ENCODE results near the gene CHMP2B. TPM values are rescaled to one million over a fixed set of nuclear protein-coding genes. Genes with fewer than 3 reads are reported as not detected.

Gene CHMP2B
- total and polyA plus RNA-seq, 4 donors, result 12.6 to 49.5 (median 15.5) TPM

DNA sequence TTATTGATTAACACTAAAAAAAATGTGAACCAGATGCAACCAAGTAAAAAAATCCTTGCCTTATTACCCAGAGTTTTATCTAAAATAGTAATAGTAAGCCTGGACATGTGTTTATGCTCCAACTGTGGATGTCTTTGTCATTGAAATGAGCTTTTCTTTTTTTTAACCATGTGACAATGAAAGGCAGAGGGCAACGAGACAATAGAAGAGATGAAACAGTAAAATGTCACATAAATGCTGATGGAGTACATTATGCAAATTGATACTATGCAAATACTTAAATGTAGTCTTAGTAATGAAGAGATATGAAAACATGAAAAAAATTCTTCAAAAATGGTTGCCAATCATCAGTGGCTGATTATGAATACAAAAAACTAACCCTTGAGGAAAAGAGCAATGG, 20.5 kb upstream of the CHMP2B start:
- TF ChIP-seq JUND (IDR thresholded peaks at IDR 0.05), result no peak
- no peak for TF ChIP-seq YY1 (IDR thresholded peaks at IDR 0.05)
- no peak for TF ChIP-seq RXRA (IDR thresholded peaks at IDR 0.05)
- TF ChIP-seq, protein P1, sequence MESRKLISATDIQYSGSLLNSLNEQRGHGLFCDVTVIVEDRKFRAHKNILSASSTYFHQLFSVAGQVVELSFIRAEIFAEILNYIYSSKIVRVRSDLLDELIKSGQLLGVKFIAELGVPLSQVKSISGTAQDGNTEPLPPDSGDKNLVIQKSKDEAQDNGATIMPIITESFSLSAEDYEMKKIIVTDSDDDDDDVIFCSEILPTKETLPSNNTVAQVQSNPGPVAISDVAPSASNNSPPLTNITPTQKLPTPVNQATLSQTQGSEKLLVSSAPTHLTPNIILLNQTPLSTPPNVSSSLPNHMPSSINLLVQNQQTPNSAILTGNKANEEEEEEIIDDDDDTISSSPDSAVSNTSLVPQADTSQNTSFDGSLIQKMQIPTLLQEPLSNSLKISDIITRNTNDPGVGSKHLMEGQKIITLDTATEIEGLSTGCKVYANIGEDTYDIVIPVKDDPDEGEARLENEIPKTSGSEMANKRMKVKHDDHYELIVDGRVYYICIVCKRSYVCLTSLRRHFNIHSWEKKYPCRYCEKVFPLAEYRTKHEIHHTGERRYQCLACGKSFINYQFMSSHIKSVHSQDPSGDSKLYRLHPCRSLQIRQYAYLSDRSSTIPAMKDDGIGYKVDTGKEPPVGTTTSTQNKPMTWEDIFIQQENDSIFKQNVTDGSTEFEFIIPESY (IDR thresholded peaks at IDR 0.05), result no peak
- TF ChIP-seq, protein P2, sequence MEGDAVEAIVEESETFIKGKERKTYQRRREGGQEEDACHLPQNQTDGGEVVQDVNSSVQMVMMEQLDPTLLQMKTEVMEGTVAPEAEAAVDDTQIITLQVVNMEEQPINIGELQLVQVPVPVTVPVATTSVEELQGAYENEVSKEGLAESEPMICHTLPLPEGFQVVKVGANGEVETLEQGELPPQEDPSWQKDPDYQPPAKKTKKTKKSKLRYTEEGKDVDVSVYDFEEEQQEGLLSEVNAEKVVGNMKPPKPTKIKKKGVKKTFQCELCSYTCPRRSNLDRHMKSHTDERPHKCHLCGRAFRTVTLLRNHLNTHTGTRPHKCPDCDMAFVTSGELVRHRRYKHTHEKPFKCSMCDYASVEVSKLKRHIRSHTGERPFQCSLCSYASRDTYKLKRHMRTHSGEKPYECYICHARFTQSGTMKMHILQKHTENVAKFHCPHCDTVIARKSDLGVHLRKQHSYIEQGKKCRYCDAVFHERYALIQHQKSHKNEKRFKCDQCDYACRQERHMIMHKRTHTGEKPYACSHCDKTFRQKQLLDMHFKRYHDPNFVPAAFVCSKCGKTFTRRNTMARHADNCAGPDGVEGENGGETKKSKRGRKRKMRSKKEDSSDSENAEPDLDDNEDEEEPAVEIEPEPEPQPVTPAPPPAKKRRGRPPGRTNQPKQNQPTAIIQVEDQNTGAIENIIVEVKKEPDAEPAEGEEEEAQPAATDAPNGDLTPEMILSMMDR (IDR thresholded peaks at IDR 0.05; ENCODE audit: low read depth, low read length, missing input control), result no peak
- no peak for TF ChIP-seq RAD21 (IDR thresholded peaks at IDR 0.05)
- TF ChIP-seq TAF1 (conservative IDR thresholded peaks at IDR 0.05), result no peak
- TF ChIP-seq SP1 (IDR thresholded peaks at IDR 0.05), result no peak
- Histone ChIP-seq H3K4me1 (ENCODE audit: control insufficient read depth in 4 of 4, insufficient read depth in 4 of 4, low read length in 3 of 4) (peaks cover 4 to 13% (median 11%) of the 10 kb centered on the region in 4 donors), H3K27me3 (ENCODE audit: control insufficient read depth in 4 of 4, insufficient read depth in 4 of 4, low read length in 3 of 4) (no peaks in the 10 kb centered on the region), H3K27ac (ENCODE audit: low read depth in 1 of 2, low read length in 2 of 2) (no peak overlapping the region), H3K9me3 (ENCODE audit: control insufficient read depth in 4 of 4, low read length in 3 of 4) (no peaks in the 10 kb centered on the region), H3K36me3 (ENCODE audit: control insufficient read depth in 4 of 4, insufficient read depth in 3 of 4, low read depth in 1 of 4, low read length in 3 of 4) (no peaks in the 10 kb centered on the region), H3K9ac (ENCODE audit: low read depth in 1 of 2, low read length in 2 of 2) (no peak overlapping the region), H3K4me3 (ENCODE audit: low read depth in 1 of 3, low read length in 3 of 3) (no peak overlapping the region)
- DNase-seq (ENCODE audit: low spot score), result no peak
- WGBS, result 57% methylated on average over 1 of the region's 1 CpG

DNA sequence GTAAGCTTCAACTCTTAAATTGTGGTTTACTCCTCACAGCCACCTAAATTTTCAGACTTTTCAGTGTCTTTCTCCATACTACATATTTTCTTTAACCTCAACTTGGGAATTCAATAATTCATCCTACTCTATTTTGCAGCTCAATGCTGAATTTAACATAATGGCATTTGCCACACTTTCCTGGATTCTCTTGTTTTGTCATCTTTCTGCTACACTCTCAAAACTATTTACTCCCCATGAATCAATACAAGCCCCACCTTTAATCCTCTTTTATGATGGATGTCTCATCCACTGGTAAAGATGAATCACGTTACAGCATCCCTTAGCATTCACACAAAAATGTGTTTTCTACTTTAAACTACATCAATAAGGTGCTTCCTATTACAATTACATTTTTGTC, 19.6 kb upstream of the CHMP2B start:
- TF ChIP-seq, protein P3, sequence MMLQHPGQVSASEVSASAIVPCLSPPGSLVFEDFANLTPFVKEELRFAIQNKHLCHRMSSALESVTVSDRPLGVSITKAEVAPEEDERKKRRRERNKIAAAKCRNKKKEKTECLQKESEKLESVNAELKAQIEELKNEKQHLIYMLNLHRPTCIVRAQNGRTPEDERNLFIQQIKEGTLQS (IDR thresholded peaks at IDR 0.05), result no peak
- TF ChIP-seq FOXA2 (IDR thresholded peaks at IDR 0.05) (no peak), FOXA1 (IDR thresholded peaks at IDR 0.05) (no peak), HNF4A (conservative IDR thresholded peaks at IDR 0.05) (no peak), RAD21 (IDR thresholded peaks at IDR 0.05) (no peak), YY1 (IDR thresholded peaks at IDR 0.05) (no peak), SP1 (IDR thresholded peaks at IDR 0.05) (no peak), HNF4G (IDR thresholded peaks at IDR 0.05) (no peak), NR2F2 (IDR thresholded peaks at IDR 0.05) (no peak), RXRA (IDR thresholded peaks at IDR 0.05) (no peak), EGR1 (IDR thresholded peaks at IDR 0.05; ENCODE audit: low read depth in 2 of 2) (no peak)
- TF ChIP-seq, protein P4, sequence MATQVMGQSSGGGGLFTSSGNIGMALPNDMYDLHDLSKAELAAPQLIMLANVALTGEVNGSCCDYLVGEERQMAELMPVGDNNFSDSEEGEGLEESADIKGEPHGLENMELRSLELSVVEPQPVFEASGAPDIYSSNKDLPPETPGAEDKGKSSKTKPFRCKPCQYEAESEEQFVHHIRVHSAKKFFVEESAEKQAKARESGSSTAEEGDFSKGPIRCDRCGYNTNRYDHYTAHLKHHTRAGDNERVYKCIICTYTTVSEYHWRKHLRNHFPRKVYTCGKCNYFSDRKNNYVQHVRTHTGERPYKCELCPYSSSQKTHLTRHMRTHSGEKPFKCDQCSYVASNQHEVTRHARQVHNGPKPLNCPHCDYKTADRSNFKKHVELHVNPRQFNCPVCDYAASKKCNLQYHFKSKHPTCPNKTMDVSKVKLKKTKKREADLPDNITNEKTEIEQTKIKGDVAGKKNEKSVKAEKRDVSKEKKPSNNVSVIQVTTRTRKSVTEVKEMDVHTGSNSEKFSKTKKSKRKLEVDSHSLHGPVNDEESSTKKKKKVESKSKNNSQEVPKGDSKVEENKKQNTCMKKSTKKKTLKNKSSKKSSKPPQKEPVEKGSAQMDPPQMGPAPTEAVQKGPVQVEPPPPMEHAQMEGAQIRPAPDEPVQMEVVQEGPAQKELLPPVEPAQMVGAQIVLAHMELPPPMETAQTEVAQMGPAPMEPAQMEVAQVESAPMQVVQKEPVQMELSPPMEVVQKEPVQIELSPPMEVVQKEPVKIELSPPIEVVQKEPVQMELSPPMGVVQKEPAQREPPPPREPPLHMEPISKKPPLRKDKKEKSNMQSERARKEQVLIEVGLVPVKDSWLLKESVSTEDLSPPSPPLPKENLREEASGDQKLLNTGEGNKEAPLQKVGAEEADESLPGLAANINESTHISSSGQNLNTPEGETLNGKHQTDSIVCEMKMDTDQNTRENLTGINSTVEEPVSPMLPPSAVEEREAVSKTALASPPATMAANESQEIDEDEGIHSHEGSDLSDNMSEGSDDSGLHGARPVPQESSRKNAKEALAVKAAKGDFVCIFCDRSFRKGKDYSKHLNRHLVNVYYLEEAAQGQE (IDR thresholded peaks at IDR 0.05), result no peak
- TF ChIP-seq, protein P2 (IDR thresholded peaks at IDR 0.05; ENCODE audit: low read depth, low read length, missing input control), result no peak
- Histone ChIP-seq H3K27me3 (ENCODE audit: control insufficient read depth in 4 of 4, insufficient read depth in 4 of 4, low read length in 3 of 4) (no peaks in the 10 kb centered on the region), H3K4me3 (ENCODE audit: low read depth in 1 of 3, low read length in 3 of 3) (no peak overlapping the region), H3K27ac (ENCODE audit: low read depth in 1 of 2, low read length in 2 of 2) (no peak overlapping the region), H3K9me3 (ENCODE audit: control insufficient read depth in 4 of 4, low read length in 3 of 4) (no peaks in the 10 kb centered on the region), H3K36me3 (ENCODE audit: control insufficient read depth in 4 of 4, insufficient read depth in 3 of 4, low read depth in 1 of 4, low read length in 3 of 4) (no peaks in the 10 kb centered on the region), H3K4me1 (ENCODE audit: control insufficient read depth in 4 of 4, insufficient read depth in 4 of 4, low read length in 3 of 4) (peaks cover 4 to 13% (median 11%) of the 10 kb centered on the region in 4 donors), H3K9ac (ENCODE audit: low read depth in 1 of 2, low read length in 2 of 2) (no peak overlapping the region)
- 74% methylated on average over 1 of the region's 1 CpG for WGBS
- DNase-seq (ENCODE audit: low spot score), result no peak

All from liver (tissue), 9 donors.